Mucosa of descending colon (tissue), 3 donors: Measurements from ENCODE around the gene SCOC. TPM values are rescaled to one million over a fixed set of nuclear protein-coding genes. Genes with fewer than 3 reads are reported as not detected.
A peak's percentile ranks its signal among the peaks of the same experiment; 100 is the strongest.

Experiments
- ATAC-seq: fragments of 200-7000 bp; cut with Tn5 transposase; one replicate; pipeline ENCODE4 v1.9.1; 2020; ENCODE audit warnings: mild to moderate bottlenecking, moderate library complexity
- DNase-seq, 3 donors: peaks; one replicate each; pipeline ENCODE4 v3.0.0-alpha.2; 2020
- H3K36me3 ChIP-seq: fragments of 200-600 bp; one replicate; pipeline ENCODE4 v1.8.0; 2021; ENCODE audit warnings: low read depth, mild to moderate bottlenecking
- H3K4me1 ChIP-seq: fragments of 200-600 bp; one replicate; pipeline ENCODE4 v1.8.0; 2021; ENCODE audit warnings: low read depth, mild to moderate bottlenecking
- H3K4me3 ChIP-seq: fragments of 200-600 bp; one replicate; pipeline ENCODE4 v1.8.0; 2021; ENCODE audit warnings: mild to moderate bottlenecking
- H3K9me3 ChIP-seq: fragments of 200-600 bp; one replicate; pipeline ENCODE4 v1.8.0; 2021; ENCODE audit warnings: mild to moderate bottlenecking
- intact Hi-C, 2 donors: fragments of 100-400 bp; cut with DNase I in 1 of 2; cut with micrococcal nuclease in 1 of 2; formaldehyde crosslinking; loops; one replicate each; pipeline versions ENCODE4 v1.11.0 to v1.11.1; 2022; cut with DNase I, micrococcal nuclease
- total RNA-seq, 3 donors: library from RNA; stranded (reverse); fragmentation: NEBNext Ultra II Directional in 2 of 3; extraction: Animal tissue kit (Norgen Biotek cat#: 25700) in 2 of 3; gene quantifications; one replicate each; pipeline versions ENCODE4 v1.2.1 to v1.2.4, GENCODE V29; 2021 to 2023
- TF ChIP-seq, protein P1 (sequence below): fragments of 200-600 bp; IDR thresholded peaks from one replicate; pipeline ENCODE4 v1.8.0; 2022; ENCODE audit warnings: antibody characterized with exemption, mild to moderate bottlenecking
- donor health status: DM: no; HTN: no; CAD: no; lungs with moderate emphysema.
- donor health status: DM: no; HTN: no; CAD: no.
- donor health status: DM: no; HTN: yes; CAD: no.

SCOC gene
- total RNA-seq, 3 donors from 2014 or later, result 41.1 to 52.8 (median 51.3) TPM

DNA sequence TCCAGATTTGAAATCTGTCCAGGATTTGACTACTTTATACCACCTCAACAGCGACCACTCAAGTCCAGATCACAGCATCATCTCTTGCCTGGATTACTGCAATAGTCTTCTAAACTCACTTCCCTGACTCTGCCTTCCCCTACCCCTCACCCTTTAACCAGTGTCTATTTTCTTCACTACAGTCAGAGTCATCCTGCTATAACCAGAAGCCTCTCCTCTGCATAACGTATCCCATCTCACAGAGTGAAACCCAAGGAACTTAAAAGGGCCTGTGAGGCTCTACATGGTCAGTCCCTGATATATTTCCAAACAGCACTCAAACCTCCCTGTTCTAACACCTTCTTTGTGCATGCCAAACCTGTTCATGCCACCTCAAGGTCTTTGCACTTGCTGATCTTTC, 40.7 kb upstream of the SCOC start:
- no peaks in the 10 kb centered on the region for H3K36me3 ChIP-seq
- TF ChIP-seq, protein P1, sequence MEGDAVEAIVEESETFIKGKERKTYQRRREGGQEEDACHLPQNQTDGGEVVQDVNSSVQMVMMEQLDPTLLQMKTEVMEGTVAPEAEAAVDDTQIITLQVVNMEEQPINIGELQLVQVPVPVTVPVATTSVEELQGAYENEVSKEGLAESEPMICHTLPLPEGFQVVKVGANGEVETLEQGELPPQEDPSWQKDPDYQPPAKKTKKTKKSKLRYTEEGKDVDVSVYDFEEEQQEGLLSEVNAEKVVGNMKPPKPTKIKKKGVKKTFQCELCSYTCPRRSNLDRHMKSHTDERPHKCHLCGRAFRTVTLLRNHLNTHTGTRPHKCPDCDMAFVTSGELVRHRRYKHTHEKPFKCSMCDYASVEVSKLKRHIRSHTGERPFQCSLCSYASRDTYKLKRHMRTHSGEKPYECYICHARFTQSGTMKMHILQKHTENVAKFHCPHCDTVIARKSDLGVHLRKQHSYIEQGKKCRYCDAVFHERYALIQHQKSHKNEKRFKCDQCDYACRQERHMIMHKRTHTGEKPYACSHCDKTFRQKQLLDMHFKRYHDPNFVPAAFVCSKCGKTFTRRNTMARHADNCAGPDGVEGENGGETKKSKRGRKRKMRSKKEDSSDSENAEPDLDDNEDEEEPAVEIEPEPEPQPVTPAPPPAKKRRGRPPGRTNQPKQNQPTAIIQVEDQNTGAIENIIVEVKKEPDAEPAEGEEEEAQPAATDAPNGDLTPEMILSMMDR, result no peak
- ATAC-seq, result no peak

DNA sequence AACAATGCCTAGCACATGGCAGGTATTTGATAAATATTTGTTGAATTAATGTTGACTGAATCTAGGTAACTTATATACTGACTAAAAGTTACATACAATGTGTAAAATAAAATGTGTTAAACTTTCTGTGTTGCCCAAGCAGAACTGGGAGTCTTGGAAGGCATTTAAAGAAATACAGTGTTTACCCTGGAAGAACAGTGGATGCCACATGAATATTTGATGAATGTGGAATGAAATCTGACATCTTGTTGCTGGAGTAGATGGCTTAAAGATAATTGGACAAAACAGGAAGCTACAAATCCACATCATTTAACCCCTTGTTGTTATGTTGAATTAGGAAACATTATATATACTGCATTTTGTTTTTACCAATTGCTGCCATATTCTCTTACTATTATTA, 39.9 kb upstream of the SCOC start:
- no peaks in the 10 kb centered on the region for H3K9me3 ChIP-seq
- H3K4me3 ChIP-seq, result no peak overlapping the region
- no peaks in the 10 kb centered on the region for H3K36me3 ChIP-seq
- DNase-seq (no peak), ATAC-seq (no peak)
- intact Hi-C loops, result no loop called here
- no peaks in the 10 kb centered on the region for H3K4me1 ChIP-seq
- TF ChIP-seq, protein P1, result no peak

More for the DNA sequence above, 40.7 kb upstream of the SCOC start:
- DNase-seq, result no peak
- no peak overlapping the region for H3K4me3 ChIP-seq
- H3K4me1 ChIP-seq, result no peaks in the 10 kb centered on the region
- intact Hi-C loops, result no loop called here
- H3K9me3 ChIP-seq, result no peaks in the 10 kb centered on the region

DNA sequence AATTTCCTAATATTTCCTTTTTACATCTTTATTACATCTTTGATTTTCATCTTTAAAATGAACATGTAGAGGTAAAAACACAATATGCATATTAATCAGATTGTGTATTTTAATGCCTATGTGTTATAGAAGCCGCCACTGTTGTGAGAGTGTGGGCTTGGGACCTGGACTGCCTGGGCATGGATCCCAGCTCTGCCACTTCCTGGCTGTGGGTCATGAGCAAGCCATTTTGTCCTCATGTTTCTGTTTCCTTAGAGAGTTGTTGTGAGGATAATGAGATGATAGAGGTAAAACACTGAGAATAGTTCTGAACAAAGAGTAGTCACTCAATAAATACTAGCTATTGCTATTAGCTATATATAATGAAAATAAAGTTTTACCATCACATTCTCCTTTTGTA, 38.4 kb upstream of the SCOC start:
- no peak for DNase-seq
- H3K4me1 ChIP-seq, result no peaks in the 10 kb centered on the region
- intact Hi-C loops, result no loop called here
- H3K36me3 ChIP-seq, result no peaks in the 10 kb centered on the region
- ATAC-seq, result no peak
- H3K4me3 ChIP-seq, result no peak overlapping the region
- no peaks in the 10 kb centered on the region for H3K9me3 ChIP-seq
- TF ChIP-seq, protein P1, result no peak

DNA sequence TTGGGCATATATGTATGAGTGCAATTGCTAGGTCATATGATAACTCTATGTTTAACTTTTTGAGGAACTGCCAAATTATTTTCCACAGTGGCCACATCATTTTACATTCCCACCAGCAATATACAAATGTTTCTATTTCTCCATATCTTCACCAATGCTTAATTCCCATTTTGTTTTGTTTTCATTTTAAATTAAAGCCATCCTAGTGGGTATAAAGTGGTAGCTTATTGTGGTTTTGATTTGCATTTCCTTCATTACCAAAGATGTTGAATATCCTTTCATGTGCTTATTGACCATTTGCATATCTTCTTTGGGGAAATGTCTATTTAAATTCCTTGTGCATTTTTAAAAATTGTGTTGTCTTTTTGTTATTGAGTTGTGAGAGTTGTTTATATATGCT, 36.7 kb upstream of the SCOC start:
- H3K4me1 ChIP-seq, result no peaks in the 10 kb centered on the region

DNA sequence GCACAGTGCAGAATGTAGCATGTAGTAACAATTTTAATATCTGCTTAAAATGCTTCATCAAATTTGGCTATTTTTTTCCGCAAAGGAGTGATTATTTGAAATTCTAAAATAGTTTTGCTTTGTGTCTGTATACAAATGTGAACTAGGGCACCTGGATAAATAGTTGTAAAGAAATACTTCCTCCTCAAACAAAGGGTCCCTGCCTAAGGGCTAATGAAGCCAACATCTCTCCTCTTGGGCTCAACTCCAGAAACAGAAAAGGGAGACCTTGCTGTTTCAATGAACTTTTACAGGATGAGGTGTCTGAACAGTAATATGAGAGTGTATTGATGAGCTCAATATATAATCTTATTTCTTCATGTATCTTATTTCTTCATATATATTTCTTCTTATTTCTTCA, 30.8 kb upstream of the SCOC start:
- ATAC-seq (no peak), DNase-seq (no peak)
- H3K36me3 ChIP-seq, result no peaks in the 10 kb centered on the region
- no peaks in the 10 kb centered on the region for H3K9me3 ChIP-seq
- intact Hi-C loops, result no loop called here
- peaks cover 5% of the 10 kb centered on the region for H3K4me1 ChIP-seq
- H3K4me3 ChIP-seq, result no peak overlapping the region
- TF ChIP-seq, protein P1, result no peak

More for the DNA sequence above, 36.7 kb upstream of the SCOC start:
- intact Hi-C loops, result no loop called here
- no peak for ATAC-seq
- Histone ChIP-seq H3K4me3 (no peak overlapping the region), H3K36me3 (no peaks in the 10 kb centered on the region), H3K9me3 (no peaks in the 10 kb centered on the region)
- no peak for DNase-seq
- TF ChIP-seq, protein P1, result no peak

DNA sequence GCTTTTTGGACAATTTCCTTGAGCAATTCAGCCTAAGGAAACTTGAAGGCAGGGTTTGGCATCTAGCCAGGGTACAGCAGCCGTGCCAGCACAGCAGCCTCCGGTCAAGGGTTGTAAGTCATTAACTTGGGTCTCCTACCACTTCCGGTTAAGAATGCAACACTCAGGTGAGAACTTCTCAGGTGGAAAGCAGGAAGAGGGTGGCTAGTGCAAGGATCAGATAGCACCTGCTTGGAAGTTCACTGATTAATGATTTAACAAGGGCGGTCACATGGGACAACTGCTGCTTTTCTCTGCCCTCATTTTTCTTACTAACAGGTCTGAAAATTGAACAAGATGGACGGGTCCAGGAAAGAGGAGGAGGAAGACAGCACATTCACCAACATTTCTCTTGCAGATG, 30.1 kb upstream of the SCOC start:
- DNase-seq (peak; percentile 84 to 93 (median 87)), ATAC-seq (peak; percentile 100)
- Histone ChIP-seq H3K4me3 (no peak overlapping the region), H3K36me3 (no peaks in the 10 kb centered on the region), H3K9me3 (no peaks in the 10 kb centered on the region), H3K4me1 (peaks cover 5% of the 10 kb centered on the region)
- intact Hi-C loops, result no loop called here
- TF ChIP-seq, protein P1, result no peak
